ENCODE data around the gene GDPD5.

GDPD5 gene

GRCh38 chr11:75523189-75523588 lies 2.6 kb downstream of the GDPD5 start:
- no peak for DNase-seq
- in situ Hi-C loops (cut with HindIII; ENCODE audit: low pct_ligation_motif_present, low pct_unique_long_range_greater_than_20kb, low sequenced_read_pairs), result no loop called here

GRCh38 chr11:75522286-75523044 lies 3.3 kb downstream of the GDPD5 start:
- DNase-seq, result no peak
- in situ Hi-C loops (cut with HindIII; ENCODE audit: low pct_ligation_motif_present, low pct_unique_long_range_greater_than_20kb, low sequenced_read_pairs), result no loop called here

GRCh38 chr11:75520688-75521087 lies 5.1 kb downstream of the GDPD5 start:
- DNase-seq, result no peak
- in situ Hi-C loops (cut with HindIII; ENCODE audit: low pct_ligation_motif_present, low pct_unique_long_range_greater_than_20kb, low sequenced_read_pairs), result no loop called here

- DNase-seq, result no peak
- in situ Hi-C loops (cut with HindIII; ENCODE audit: low pct_ligation_motif_present, low pct_unique_long_range_greater_than_20kb, low sequenced_read_pairs), result no loop called here
Measured at GRCh38 chr11:75518771-75519653, 6.7 kb downstream of the GDPD5 start.

GRCh38 chr11:75518204-75518549 lies 7.6 kb downstream of the GDPD5 start:
- in situ Hi-C loops (cut with HindIII; ENCODE audit: low pct_ligation_motif_present, low pct_unique_long_range_greater_than_20kb, low sequenced_read_pairs), result no loop called here

GRCh38 chr11:75516886-75517285 lies 8.9 kb downstream of the GDPD5 start:
- in situ Hi-C loops (cut with HindIII; ENCODE audit: low pct_ligation_motif_present, low pct_unique_long_range_greater_than_20kb, low sequenced_read_pairs), result no loop called here
- DNase-seq, result no peak

More at GRCh38 chr11:75518204-75518549, 7.6 kb downstream of the GDPD5 start:
- DNase-seq, result no peak

GRCh38 chr11:75516140-75516539 lies 9.6 kb downstream of the GDPD5 start:
- in situ Hi-C loops (cut with HindIII; ENCODE audit: low pct_ligation_motif_present, low pct_unique_long_range_greater_than_20kb, low sequenced_read_pairs), result no loop called here
- no peak for DNase-seq

GRCh38 chr11:75514596-75514995 lies 11.1 kb downstream of the GDPD5 start:
- in situ Hi-C loops (cut with HindIII; ENCODE audit: low pct_ligation_motif_present, low pct_unique_long_range_greater_than_20kb, low sequenced_read_pairs), result no loop called here
- no peak for DNase-seq

GRCh38 chr11:75513250-75513649 lies 12.5 kb downstream of the GDPD5 start:
- in situ Hi-C loops (cut with HindIII; ENCODE audit: low pct_ligation_motif_present, low pct_unique_long_range_greater_than_20kb, low sequenced_read_pairs), result no loop called here
- DNase-seq, result no peak

GRCh38 chr11:75510723-75511019 lies 15.1 kb downstream of the GDPD5 start:
- no peak for DNase-seq
- in situ Hi-C loops (cut with HindIII; ENCODE audit: low pct_ligation_motif_present, low pct_unique_long_range_greater_than_20kb, low sequenced_read_pairs), result no loop called here

GRCh38 chr11:75510004-75510722 lies 15.6 kb downstream of the GDPD5 start:
- DNase-seq, result no peak

GRCh38 chr11:75509020-75509720 lies 16.6 kb downstream of the GDPD5 start:
- in situ Hi-C loops (cut with HindIII; ENCODE audit: low pct_ligation_motif_present, low pct_unique_long_range_greater_than_20kb, low sequenced_read_pairs), result no loop called here
- DNase-seq, result no peak

More at GRCh38 chr11:75510004-75510722, 15.6 kb downstream of the GDPD5 start:
- in situ Hi-C loops (cut with HindIII; ENCODE audit: low pct_ligation_motif_present, low pct_unique_long_range_greater_than_20kb, low sequenced_read_pairs), result no loop called here

- in situ Hi-C loops (cut with HindIII; ENCODE audit: low pct_ligation_motif_present, low pct_unique_long_range_greater_than_20kb, low sequenced_read_pairs), result no loop called here
- no peak for DNase-seq
Measured at GRCh38 chr11:75508051-75508561, 17.6 kb downstream of the GDPD5 start.

GRCh38 chr11:75507571-75507970 lies 18.2 kb downstream of the GDPD5 start:
- in situ Hi-C loops (cut with HindIII; ENCODE audit: low pct_ligation_motif_present, low pct_unique_long_range_greater_than_20kb, low sequenced_read_pairs), result no loop called here
- DNase-seq, result no peak

GRCh38 chr11:75506827-75507226 lies 18.9 kb downstream of the GDPD5 start:
- no peak for DNase-seq
- in situ Hi-C loops (cut with HindIII; ENCODE audit: low pct_ligation_motif_present, low pct_unique_long_range_greater_than_20kb, low sequenced_read_pairs), result no loop called here

- no peak for DNase-seq
- in situ Hi-C loops (cut with HindIII; ENCODE audit: low pct_ligation_motif_present, low pct_unique_long_range_greater_than_20kb, low sequenced_read_pairs), result no loop called here
Measured at GRCh38 chr11:75505916-75506692, 19.6 kb downstream of the GDPD5 start.

GRCh38 chr11:75504501-75504900 lies 21.2 kb downstream of the GDPD5 start:
- in situ Hi-C loops (cut with HindIII; ENCODE audit: low pct_ligation_motif_present, low pct_unique_long_range_greater_than_20kb, low sequenced_read_pairs), result no loop called here
- DNase-seq, result no peak

GRCh38 chr11:75503531-75504099 lies 22.1 kb downstream of the GDPD5 start:
- no peak for DNase-seq
- in situ Hi-C loops (cut with HindIII; ENCODE audit: low pct_ligation_motif_present, low pct_unique_long_range_greater_than_20kb, low sequenced_read_pairs), result no loop called here
